Measurements from ENCODE around the gene CANX. TPM values are rescaled to one million over a fixed set of nuclear protein-coding genes. Genes with fewer than 3 reads are reported as not detected.
"Not testable (repeated sequence)": the region's sequence is repeated elsewhere in the genome, so short reads cannot be mapped to it uniquely, and the experiment has no call there.

The CANX gene
- 326 TPM for polyA plus RNA-seq (2013, experiment 1 of 2)
- 321 TPM for polyA plus RNA-seq (2013, experiment 2 of 2)

DNA sequence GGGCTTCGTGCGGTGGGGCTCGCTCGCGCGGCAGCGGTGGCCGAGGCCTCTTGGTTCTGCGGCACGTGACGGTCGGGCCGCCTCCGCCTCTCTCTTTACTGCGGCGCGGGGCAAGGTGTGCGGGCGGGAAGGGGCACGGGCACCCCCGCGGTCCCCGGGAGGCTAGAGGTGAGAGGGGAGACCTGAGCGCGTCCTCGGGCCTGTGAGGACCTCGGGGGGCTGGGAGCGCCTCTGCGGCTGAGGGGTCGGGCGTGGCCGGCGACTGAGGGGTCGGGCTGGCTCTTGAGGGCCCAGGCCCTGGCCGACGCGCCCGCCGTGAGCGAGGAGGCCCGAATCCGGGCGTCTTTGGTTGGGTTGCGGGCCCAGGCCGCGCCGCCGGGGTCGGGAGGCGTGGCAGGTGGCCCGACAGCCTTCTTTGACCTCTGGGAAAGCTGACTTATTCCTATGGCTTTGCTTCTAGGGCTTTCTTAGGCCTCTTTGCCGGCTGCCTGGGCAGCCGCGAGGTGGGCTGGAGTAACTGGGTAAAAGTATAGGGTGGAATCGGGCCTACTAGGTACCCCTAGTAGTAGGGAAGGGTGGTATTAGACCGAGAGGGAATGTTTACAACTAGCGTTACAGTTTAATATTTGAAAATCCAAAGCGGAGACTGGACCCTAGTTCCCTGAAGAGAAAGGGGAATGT lies at the start of gene CANX:
TSS of gene CANX (plus strand) at position 33 of the 681 bp plus-strand sequence. CDS start 6,715 bp downstream, outside the sequence.
- H3K4me1 ChIP-seq (ENCODE audit: control insufficient read depth, insufficient read depth, low read length, poor library complexity, severe bottlenecking) = peaks cover 4% of the 10 kb centered on the region
- H3K9me3 ChIP-seq (ENCODE audit: control insufficient read depth, low read length) = no peaks in the 10 kb centered on the region
- WGBS, 2 experiments (ENCODE audit: insufficient coverage in 2 of 2) = 0 to 1% methylated on average over 39 to 45 of the region's 58 CpGs
- H3K27ac ChIP-seq (ENCODE audit: low read depth, low read length, severe bottlenecking) = peak within 1 kb of the TSS; percentile 99
- peak within 1 kb of the TSS; percentile 99 for H3K4me3 ChIP-seq (ENCODE audit: extremely low read depth, insufficient read depth, low read length, poor library complexity, severe bottlenecking)
- H3K36me3 ChIP-seq (ENCODE audit: control insufficient read depth, insufficient read depth, low read length) = peaks cover 37% of the 10 kb centered on the region

GRCh38 chr5:179649166-179649703 lies 49.5 kb upstream of the CANX start:
- H3K4me3 ChIP-seq (ENCODE audit: extremely low read depth, insufficient read depth, low read length, poor library complexity, severe bottlenecking); H3K4me1 ChIP-seq (ENCODE audit: control insufficient read depth, insufficient read depth, low read length, poor library complexity, severe bottlenecking); H3K9me3 ChIP-seq (ENCODE audit: control insufficient read depth, low read length); H3K36me3 ChIP-seq (ENCODE audit: control insufficient read depth, insufficient read depth, low read length); H3K27ac ChIP-seq (ENCODE audit: low read depth, low read length, severe bottlenecking): not testable (repeated sequence)
- WGBS, 2 experiments (ENCODE audit: insufficient coverage in 2 of 2) = 92 to 95% methylated on average over 3 to 4 of the region's 10 CpGs

GRCh38 chr5:179650245-179650644 lies 48.5 kb upstream of the CANX start:
- not testable (repeated sequence) for H3K9me3 ChIP-seq (ENCODE audit: control insufficient read depth, low read length); H3K36me3 ChIP-seq (ENCODE audit: control insufficient read depth, insufficient read depth, low read length); H3K4me1 ChIP-seq (ENCODE audit: control insufficient read depth, insufficient read depth, low read length, poor library complexity, severe bottlenecking); H3K4me3 ChIP-seq (ENCODE audit: extremely low read depth, insufficient read depth, low read length, poor library complexity, severe bottlenecking); H3K27ac ChIP-seq (ENCODE audit: low read depth, low read length, severe bottlenecking)
- WGBS, 2 experiments (ENCODE audit: insufficient coverage in 2 of 2) = 100% methylated on average over 8 of the region's 26 CpGs

GRCh38 chr5:179653135-179653534 lies 45.6 kb upstream of the CANX start:
- not testable (repeated sequence) for H3K36me3 ChIP-seq (ENCODE audit: control insufficient read depth, insufficient read depth, low read length); H3K4me3 ChIP-seq (ENCODE audit: extremely low read depth, insufficient read depth, low read length, poor library complexity, severe bottlenecking); H3K4me1 ChIP-seq (ENCODE audit: control insufficient read depth, insufficient read depth, low read length, poor library complexity, severe bottlenecking); H3K27ac ChIP-seq (ENCODE audit: low read depth, low read length, severe bottlenecking); H3K9me3 ChIP-seq (ENCODE audit: control insufficient read depth, low read length)
- WGBS, 2 experiments (ENCODE audit: insufficient coverage in 2 of 2) = no CpG with 5 or more reads among the region's 2 CpGs

- H3K4me1 ChIP-seq (ENCODE audit: control insufficient read depth, insufficient read depth, low read length, poor library complexity, severe bottlenecking); H3K9me3 ChIP-seq (ENCODE audit: control insufficient read depth, low read length); H3K27ac ChIP-seq (ENCODE audit: low read depth, low read length, severe bottlenecking); H3K36me3 ChIP-seq (ENCODE audit: control insufficient read depth, insufficient read depth, low read length); H3K4me3 ChIP-seq (ENCODE audit: extremely low read depth, insufficient read depth, low read length, poor library complexity, severe bottlenecking): not testable (repeated sequence)
- WGBS, 2 experiments (ENCODE audit: insufficient coverage in 2 of 2) = no CpG with 5 or more reads among the region's 50 CpGs
Measured at GRCh38 chr5:179657302-179658178, 41.2 kb upstream of the CANX start.

- H3K4me3 ChIP-seq (ENCODE audit: extremely low read depth, insufficient read depth, low read length, poor library complexity, severe bottlenecking) = peak overlapping the region; percentile 33
- H3K27ac ChIP-seq (ENCODE audit: low read depth, low read length, severe bottlenecking); H3K9me3 ChIP-seq (ENCODE audit: control insufficient read depth, low read length); H3K4me1 ChIP-seq (ENCODE audit: control insufficient read depth, insufficient read depth, low read length, poor library complexity, severe bottlenecking); H3K36me3 ChIP-seq (ENCODE audit: control insufficient read depth, insufficient read depth, low read length): not testable (repeated sequence)
- 23 to 32% methylated on average over 8 of the region's 29 CpGs for WGBS, 2 experiments (ENCODE audit: insufficient coverage in 2 of 2)
Measured at GRCh38 chr5:179658179-179658856, 40.4 kb upstream of the CANX start.

- not testable (repeated sequence) for H3K36me3 ChIP-seq (ENCODE audit: control insufficient read depth, insufficient read depth, low read length); H3K4me1 ChIP-seq (ENCODE audit: control insufficient read depth, insufficient read depth, low read length, poor library complexity, severe bottlenecking); H3K4me3 ChIP-seq (ENCODE audit: extremely low read depth, insufficient read depth, low read length, poor library complexity, severe bottlenecking); H3K9me3 ChIP-seq (ENCODE audit: control insufficient read depth, low read length); H3K27ac ChIP-seq (ENCODE audit: low read depth, low read length, severe bottlenecking)
- WGBS, 2 experiments (ENCODE audit: insufficient coverage in 2 of 2) = 87 to 98% methylated on average over 3 to 5 of the region's 6 CpGs
Measured at GRCh38 chr5:179661647-179662046, 37.1 kb upstream of the CANX start.

DNA sequence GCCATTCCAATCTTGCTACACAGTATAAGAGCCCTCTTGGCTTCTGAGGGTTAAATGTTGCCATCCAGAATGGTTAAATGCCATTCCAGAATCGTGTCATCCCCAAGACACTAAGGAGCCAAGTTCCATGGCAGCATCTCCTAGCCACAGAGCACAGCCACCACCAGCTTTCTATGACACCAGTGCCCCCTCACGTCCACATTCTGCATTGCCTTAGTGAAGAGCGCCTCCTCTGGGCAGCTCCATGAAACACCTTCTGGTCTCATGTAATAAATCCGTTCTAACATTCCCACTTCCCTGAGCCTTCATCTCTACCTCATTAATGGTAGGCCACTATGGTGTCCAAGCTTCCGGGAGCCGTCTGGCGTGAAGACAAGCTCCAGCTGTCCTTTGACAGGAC lies 30.4 kb upstream of the CANX start:
- no peak overlapping the region for H3K27ac ChIP-seq (ENCODE audit: low read depth, low read length, severe bottlenecking)
- WGBS, 2 experiments (ENCODE audit: insufficient coverage in 2 of 2) = 47 to 53% methylated on average over 7 of the region's 7 CpGs
- H3K4me1 ChIP-seq (ENCODE audit: control insufficient read depth, insufficient read depth, low read length, poor library complexity, severe bottlenecking) = no peaks in the 10 kb centered on the region
- no peaks in the 10 kb centered on the region for H3K9me3 ChIP-seq (ENCODE audit: control insufficient read depth, low read length)
- H3K36me3 ChIP-seq (ENCODE audit: control insufficient read depth, insufficient read depth, low read length) = peaks cover 4% of the 10 kb centered on the region
- no peak overlapping the region for H3K4me3 ChIP-seq (ENCODE audit: extremely low read depth, insufficient read depth, low read length, poor library complexity, severe bottlenecking)

DNA sequence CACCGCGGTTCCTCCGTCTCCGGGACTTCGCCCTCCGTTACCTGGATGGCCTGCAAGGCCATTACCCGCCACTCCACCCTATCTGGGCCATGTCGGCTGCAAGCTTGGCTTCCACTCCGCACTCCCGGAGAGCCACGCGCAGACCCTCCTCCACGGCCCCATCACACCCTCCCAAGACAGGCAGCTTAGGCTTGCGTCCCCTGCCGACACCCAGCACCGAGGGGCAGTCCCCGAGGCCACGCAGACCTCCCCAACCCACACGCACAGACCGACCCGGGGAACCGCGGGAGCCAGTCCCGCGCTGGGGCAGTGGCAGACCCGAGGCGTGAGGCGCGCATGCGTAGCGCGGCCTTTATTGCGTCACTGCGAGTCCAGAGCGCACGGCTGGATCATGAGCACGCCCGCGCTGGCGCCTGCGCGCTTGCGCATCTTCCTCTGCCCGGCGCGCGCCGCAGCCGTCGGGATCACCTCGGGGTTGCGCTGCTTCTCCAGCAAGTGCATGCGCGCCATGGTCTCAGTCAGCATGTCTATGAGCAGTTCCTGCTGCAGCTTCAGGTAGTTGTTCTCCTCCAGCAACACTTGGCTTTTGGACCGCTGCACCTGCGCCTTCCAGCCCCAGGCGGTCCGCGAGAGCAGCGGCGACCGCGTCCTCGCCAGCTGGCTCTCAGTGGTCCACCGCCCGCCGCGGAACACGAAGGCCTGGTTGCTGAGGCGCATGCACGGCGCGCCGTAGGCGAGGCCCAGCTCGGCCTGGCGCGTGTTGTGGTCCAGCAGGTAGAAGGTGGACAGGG lies 20.3 kb upstream of the CANX start:
- H3K9me3 ChIP-seq (ENCODE audit: control insufficient read depth, low read length) = no peaks in the 10 kb centered on the region
- no peaks in the 10 kb centered on the region for H3K36me3 ChIP-seq (ENCODE audit: control insufficient read depth, insufficient read depth, low read length)
- H3K27ac ChIP-seq (ENCODE audit: low read depth, low read length, severe bottlenecking) = peak overlapping the region; percentile 24
- 8% methylated on average over 63 to 68 of the region's 78 CpGs for WGBS, 2 experiments (ENCODE audit: insufficient coverage in 2 of 2)
- peak overlapping the region; percentile 84 for H3K4me3 ChIP-seq (ENCODE audit: extremely low read depth, insufficient read depth, low read length, poor library complexity, severe bottlenecking)
- H3K4me1 ChIP-seq (ENCODE audit: control insufficient read depth, insufficient read depth, low read length, poor library complexity, severe bottlenecking) = no peaks in the 10 kb centered on the region

Measured in mesodermal cell (in vitro differentiated cells).